Testis (tissue), 2 donors: ENCODE data around the gene NCK1.

Experiments used
- CTCF ChIP-seq, 3 experiments: fragments of 450-650 bp in 2 of 3; fragments of 200-600 bp in 1 of 3; sonication (generic) in 1 of 3; IDR thresholded peaks; one replicate each; pipeline ENCODE4 v1.5.1; 2016 to 2019; ENCODE audit warnings: antibody characterized with exemption in 3 of 3, mild to moderate bottlenecking in 2 of 3, moderate library complexity in 1 of 3
- POLR2A ChIP-seq: fragments of 450-650 bp; IDR thresholded peaks from one replicate; pipeline ENCODE4 v1.6.1; 2017; ENCODE audit warnings: antibody characterized with exemption, mild to moderate bottlenecking, moderate library complexity

GRCh38 chr3:136905549-136905948 lies 43.5 kb downstream of the NCK1 start:
- TF ChIP-seq CTCF (IDR thresholded peaks at IDR 0.05) (no peak), POLR2A (no peak)
